CD4-positive, CD25-positive, alpha-beta regulatory T cell (primary cell): ENCODE results near the gene NEK1. TPM values are rescaled to one million over a fixed set of nuclear protein-coding genes. Genes with fewer than 3 reads are reported as not detected.
"Not testable (repeated sequence)": the region's sequence is repeated elsewhere in the genome, so short reads cannot be mapped to it uniquely, and the experiment has no call there.

ENCODE experiments used
- ATAC-seq, 2 donors: fragments of 150-1000 bp; cut with Tn5 transposase; one replicate each; pipeline ENCODE4 v1.10.0; 2021; ENCODE audit warnings: low read depth in 2 of 2, moderate number of reproducible peaks in 2 of 2, moderate library complexity in 1 of 2
- DNase-seq, 3 donors: peaks; one replicate each; pipeline versions ENCODE4 v3.0.0 to v3.0.0-alpha.2; 2012 to 2022; ENCODE audit warnings: mixed read lengths in 1 of 3
- H3K27ac ChIP-seq: one replicate; pipeline ENCODE4 v1.7.0; 2013; ENCODE audit warnings: mild to moderate bottlenecking, low read length; ENCODE audit not compliant: insufficient read depth, poor library complexity, severe bottlenecking
- H3K27me3 ChIP-seq: one replicate; pipeline ENCODE4 v1.7.0; 2013; ENCODE audit warnings: low read length; ENCODE audit not compliant: control insufficient read depth, insufficient read depth
- H3K36me3 ChIP-seq: one replicate; pipeline ENCODE4 v1.7.0; 2013; ENCODE audit warnings: mild to moderate bottlenecking, low read length, moderate library complexity; ENCODE audit not compliant: control insufficient read depth, insufficient read depth
- H3K4me1 ChIP-seq: 2 replicates; pipeline ENCODE4 v1.7.0; 2013; ENCODE audit warnings: mild to moderate bottlenecking, low read length; ENCODE audit not compliant: insufficient read depth, control insufficient read depth, poor library complexity, severe bottlenecking
- H3K4me3 ChIP-seq: one replicate; pipeline ENCODE4 v1.7.0; 2013; ENCODE audit warnings: low read depth, mild to moderate bottlenecking, low read length, moderate library complexity
- H3K9me3 ChIP-seq, 2 experiments: 1 replicate in 1 of 2; 2 replicates in 1 of 2; pipeline ENCODE4 v1.7.0; 2013; ENCODE audit warnings: low read length in 2 of 2, mild to moderate bottlenecking in 1 of 2, moderate library complexity in 1 of 2; ENCODE audit not compliant: control insufficient read depth in 2 of 2
- H3K27ac Mint-ChIP-seq, 3 donors: one replicate each; pipeline ENCODE4 v1.8.0; 2020 to 2022; ENCODE audit warnings: mild to moderate bottlenecking in 3 of 3, mixed read lengths in 3 of 3, moderate library complexity in 2 of 3
- H3K27me3 Mint-ChIP-seq: one replicate; pipeline ENCODE4 v1.8.0; 2022; ENCODE audit warnings: mild to moderate bottlenecking, mixed read lengths
- H3K36me3 Mint-ChIP-seq: one replicate; pipeline ENCODE4 v1.8.0; 2020; ENCODE audit warnings: mixed read lengths
- H3K4me1 Mint-ChIP-seq, 4 donors: one replicate each; pipeline ENCODE4 v1.8.0; 2020 to 2022; ENCODE audit warnings: mixed read lengths in 4 of 4, mild to moderate bottlenecking in 1 of 4
- H3K4me3 Mint-ChIP-seq, 4 donors: one replicate each; pipeline ENCODE4 v1.8.0; 2020 to 2022; ENCODE audit warnings: mild to moderate bottlenecking in 4 of 4, mixed read lengths in 4 of 4, moderate library complexity in 3 of 4
- H3K9me3 Mint-ChIP-seq, 7 donors: one replicate each; pipeline ENCODE4 v1.8.0; 2020 to 2022; ENCODE audit warnings: mixed read lengths in 7 of 7, mild to moderate bottlenecking in 3 of 7, moderate library complexity in 2 of 7
- polyA plus RNA-seq, 4 donors: library from polyadenylated mRNA; unstranded; fragments of 300-500 nt; fragmentation: Illumina TruSeq; gene quantifications; one replicate each; pipeline ENCODE4 v1.2.3, GENCODE V29; 2021
- total RNA-seq: library from RNA; stranded (reverse); gene quantifications from one replicate; pipeline ENCODE4 v1.2.3, GENCODE V29; 2022

Gene NEK1
- total and polyA plus RNA-seq, 5 donors from 2014 or later, result 7.7 to 22.9 (median 10.8) TPM

- not testable (repeated sequence) for H3K27ac ChIP-seq, H3K9me3 Mint-ChIP-seq, H3K4me1 ChIP-seq, H3K4me1 Mint-ChIP-seq, H3K4me3 ChIP-seq, H3K27ac Mint-ChIP-seq, ATAC-seq, H3K4me3 Mint-ChIP-seq, DNase-seq, H3K9me3 ChIP-seq, H3K27me3 ChIP-seq, H3K27me3 Mint-ChIP-seq
- H3K36me3 ChIP-seq, result peaks cover 14% of the 10 kb centered on the region
- H3K36me3 Mint-ChIP-seq, result peaks cover 27% of the 10 kb centered on the region
Measured at GRCh38 chr4:169427727-169428126, 184.7 kb downstream of the NEK1 start.

GRCh38 chr4:169420291-169420690, 192.1 kb downstream of the NEK1 start:
- Histone ChIP-seq H3K27ac (no peak overlapping the region), H3K4me1 (no peaks in the 10 kb centered on the region), H3K27me3 (no peaks in the 10 kb centered on the region), H3K36me3 (peaks cover 14% of the 10 kb centered on the region), H3K9me3 (no peaks in the 10 kb centered on the region), H3K4me3 (no peak overlapping the region)
- no peaks in the 10 kb centered on the region for H3K9me3 Mint-ChIP-seq
- DNase-seq (no peak), ATAC-seq (no peak)
- no peaks in the 10 kb centered on the region for H3K27me3 Mint-ChIP-seq
- H3K4me1 Mint-ChIP-seq, result peaks cover 0 to 4% (median 0%) of the 10 kb centered on the region in 4 donors
- H3K4me3 Mint-ChIP-seq, result no peak overlapping the region
- H3K36me3 Mint-ChIP-seq, result peaks cover 27% of the 10 kb centered on the region
- H3K27ac Mint-ChIP-seq, result no peak overlapping the region

DNA sequence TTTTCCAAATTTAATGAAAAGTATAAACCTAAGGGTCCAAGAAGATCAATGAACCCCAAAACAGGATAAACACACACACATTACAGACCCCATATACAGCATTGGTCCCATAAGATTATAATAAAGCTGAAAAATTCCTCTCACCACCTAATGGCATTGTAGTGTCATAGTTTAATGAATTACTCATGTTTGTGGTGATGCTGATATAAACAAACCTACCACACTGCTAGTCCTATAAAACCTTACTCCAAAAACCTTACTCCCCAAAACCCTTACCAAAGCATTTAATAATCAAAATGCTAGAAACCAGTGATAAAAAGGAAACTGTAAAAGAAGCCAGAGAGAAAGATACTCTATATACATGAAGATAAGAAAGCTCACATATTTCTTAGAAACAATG, 193.5 kb downstream of the NEK1 start:
- no peak overlapping the region for H3K27ac ChIP-seq
- Mint-ChIP-seq H3K4me1 (peaks cover 0 to 4% (median 0%) of the 10 kb centered on the region in 4 donors), H3K27me3 (no peaks in the 10 kb centered on the region), H3K36me3 (peaks cover 17% of the 10 kb centered on the region), H3K27ac (no peak overlapping the region), H3K9me3 (no peaks in the 10 kb centered on the region), H3K4me3 (no peak overlapping the region)
- DNase-seq (no peak), ATAC-seq (no peak)
- no peak overlapping the region for H3K4me3 ChIP-seq
- H3K4me1 ChIP-seq, result no peaks in the 10 kb centered on the region
- no peaks in the 10 kb centered on the region for H3K36me3 ChIP-seq
- H3K27me3 ChIP-seq, result no peaks in the 10 kb centered on the region
- H3K9me3 ChIP-seq, result no peaks in the 10 kb centered on the region

- H3K36me3 Mint-ChIP-seq, result peaks cover 17% of the 10 kb centered on the region
- DNase-seq (no peak), ATAC-seq (no peak)
- no peak overlapping the region for H3K4me3 Mint-ChIP-seq
- no peaks in the 10 kb centered on the region for H3K4me1 ChIP-seq
- no peaks in the 10 kb centered on the region for H3K9me3 Mint-ChIP-seq
- no peak overlapping the region for H3K27ac Mint-ChIP-seq
- H3K27me3 ChIP-seq, result no peaks in the 10 kb centered on the region
- no peaks in the 10 kb centered on the region for H3K36me3 ChIP-seq
- no peak overlapping the region for H3K27ac ChIP-seq
- peaks cover 0 to 4% (median 1%) of the 10 kb centered on the region in 4 donors for H3K4me1 Mint-ChIP-seq
- no peaks in the 10 kb centered on the region for H3K9me3 ChIP-seq
- H3K27me3 Mint-ChIP-seq, result no peaks in the 10 kb centered on the region
- no peak overlapping the region for H3K4me3 ChIP-seq
Measured at GRCh38 chr4:169417629-169418282, 194.6 kb downstream of the NEK1 start.

- Histone ChIP-seq H3K4me3 (no peak overlapping the region), H3K4me1 (no peaks in the 10 kb centered on the region), H3K27me3 (no peaks in the 10 kb centered on the region), H3K36me3 (no peaks in the 10 kb centered on the region), H3K9me3 (no peaks in the 10 kb centered on the region), H3K27ac (no peak overlapping the region)
- H3K4me1 Mint-ChIP-seq, result peaks cover 0 to 10% (median 3%) of the 10 kb centered on the region in 4 donors
- H3K27ac Mint-ChIP-seq, result no peak overlapping the region
- no peak for ATAC-seq
- H3K27me3 Mint-ChIP-seq, result no peaks in the 10 kb centered on the region
- no peak overlapping the region for H3K4me3 Mint-ChIP-seq
- DNase-seq, result no peak
- H3K9me3 Mint-ChIP-seq, result no peaks in the 10 kb centered on the region
- H3K36me3 Mint-ChIP-seq, result peaks cover 11% of the 10 kb centered on the region
Measured at GRCh38 chr4:169416997-169417396, 195.4 kb downstream of the NEK1 start.

GRCh38 chr4:169416461-169416860, 195.9 kb downstream of the NEK1 start:
- H3K36me3 ChIP-seq, result no peaks in the 10 kb centered on the region
- Mint-ChIP-seq H3K27me3 (no peaks in the 10 kb centered on the region), H3K4me3 (no peak overlapping the region), H3K9me3 (no peaks in the 10 kb centered on the region), H3K36me3 (peaks cover 5% of the 10 kb centered on the region), H3K4me1 (peaks cover 0 to 15% (median 3%) of the 10 kb centered on the region in 4 donors), H3K27ac (peak overlapping the region in 1 of 3 donors; percentile 10)
- H3K4me1 ChIP-seq, result no peaks in the 10 kb centered on the region
- ATAC-seq (no peak), DNase-seq (no peak)
- no peaks in the 10 kb centered on the region for H3K9me3 ChIP-seq
- H3K27ac ChIP-seq, result no peak overlapping the region
- H3K4me3 ChIP-seq, result no peak overlapping the region
- H3K27me3 ChIP-seq, result no peaks in the 10 kb centered on the region

DNA sequence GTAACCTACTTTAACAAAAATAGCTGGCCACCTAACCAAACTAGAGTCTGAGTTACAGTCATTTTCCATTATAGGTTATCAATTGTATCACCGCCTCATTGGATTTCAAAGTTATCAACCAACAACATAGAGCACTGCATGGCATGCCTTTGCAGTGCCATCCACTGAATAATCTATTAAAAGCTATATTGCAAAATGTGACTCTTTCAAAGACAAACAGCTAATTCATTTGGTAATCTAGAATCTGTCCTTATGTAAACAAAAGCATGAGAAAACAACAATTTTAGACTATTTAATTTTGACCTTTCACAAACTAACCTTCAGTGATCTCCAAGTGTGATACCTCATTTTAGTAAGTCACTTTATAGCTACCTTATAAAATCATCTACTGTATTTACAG, 197.5 kb downstream of the NEK1 start:
- peaks cover 4% of the 10 kb centered on the region for H3K36me3 Mint-ChIP-seq
- Histone ChIP-seq H3K9me3 (no peaks in the 10 kb centered on the region), H3K4me1 (peaks cover 11% of the 10 kb centered on the region), H3K27me3 (no peaks in the 10 kb centered on the region), H3K36me3 (no peaks in the 10 kb centered on the region), H3K4me3 (no peak overlapping the region), H3K27ac (no peak overlapping the region)
- H3K27me3 Mint-ChIP-seq, result no peaks in the 10 kb centered on the region
- H3K4me1 Mint-ChIP-seq, result peaks cover 6 to 31% (median 13%) of the 10 kb centered on the region in 4 donors
- no peaks in the 10 kb centered on the region for H3K9me3 Mint-ChIP-seq
- H3K4me3 Mint-ChIP-seq, result no peak overlapping the region
- ATAC-seq (no peak), DNase-seq (no peak)
- H3K27ac Mint-ChIP-seq, result no peak overlapping the region

- ATAC-seq, result no peak
- no peak overlapping the region for H3K4me3 Mint-ChIP-seq
Measured at GRCh38 chr4:169412046-169412445, 200.3 kb downstream of the NEK1 start.

More at GRCh38 chr4:169412046-169412445, 200.3 kb downstream of the NEK1 start:
- no peaks in the 10 kb centered on the region for H3K9me3 Mint-ChIP-seq
- peaks cover 6 to 34% (median 11%) of the 10 kb centered on the region in 4 donors for H3K4me1 Mint-ChIP-seq
- no peaks in the 10 kb centered on the region for H3K27me3 Mint-ChIP-seq
- Histone ChIP-seq H3K4me1 (peaks cover 11% of the 10 kb centered on the region), H3K9me3 (no peaks in the 10 kb centered on the region), H3K36me3 (no peaks in the 10 kb centered on the region), H3K4me3 (no peak overlapping the region), H3K27ac (no peak overlapping the region), H3K27me3 (no peaks in the 10 kb centered on the region)
- peaks cover 5% of the 10 kb centered on the region for H3K36me3 Mint-ChIP-seq
- H3K27ac Mint-ChIP-seq, result no peak overlapping the region
- DNase-seq, result no peak
